ENCODE measurements around the gene CENPN.

DNA sequence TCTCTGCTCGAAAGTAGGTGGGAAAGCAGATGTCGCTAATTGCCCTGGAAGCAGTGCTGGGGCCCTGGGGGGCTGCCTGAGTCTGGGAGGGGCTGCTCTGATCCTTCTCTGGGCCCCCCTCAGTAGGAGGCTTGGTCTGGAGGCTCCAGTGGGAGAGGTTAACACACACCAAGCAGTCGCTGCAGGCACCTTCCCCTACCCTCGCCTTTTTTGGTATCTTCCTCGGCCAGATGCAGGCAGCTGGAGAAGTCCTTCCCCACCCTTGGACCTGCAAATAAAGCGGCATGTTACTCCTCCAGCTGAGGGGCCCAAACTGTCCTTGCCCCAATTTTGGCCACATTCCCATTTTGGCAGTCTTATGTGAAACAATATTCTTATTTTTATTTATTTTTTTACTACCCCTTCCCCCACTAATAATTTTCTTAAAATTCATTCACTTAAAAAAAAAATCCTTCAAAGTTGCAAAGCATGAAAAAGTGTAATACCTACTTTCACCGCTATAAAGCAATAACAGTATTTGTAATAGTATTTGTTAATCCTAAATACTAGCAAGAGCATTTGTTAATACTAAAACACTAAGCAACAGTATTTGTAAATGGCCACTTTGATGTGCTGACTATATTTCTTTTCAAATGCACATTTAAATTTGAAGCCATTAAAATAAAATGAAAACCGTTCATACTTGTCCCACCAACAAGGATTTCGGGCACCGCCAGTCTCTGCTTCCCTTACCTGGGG lies 55.0 kb downstream of the CENPN start:
- no peak for TF ChIP-seq POLR2A (IDR thresholded peaks at IDR 0.05; ENCODE audit: low read length)
- TF ChIP-seq, protein P1, sequence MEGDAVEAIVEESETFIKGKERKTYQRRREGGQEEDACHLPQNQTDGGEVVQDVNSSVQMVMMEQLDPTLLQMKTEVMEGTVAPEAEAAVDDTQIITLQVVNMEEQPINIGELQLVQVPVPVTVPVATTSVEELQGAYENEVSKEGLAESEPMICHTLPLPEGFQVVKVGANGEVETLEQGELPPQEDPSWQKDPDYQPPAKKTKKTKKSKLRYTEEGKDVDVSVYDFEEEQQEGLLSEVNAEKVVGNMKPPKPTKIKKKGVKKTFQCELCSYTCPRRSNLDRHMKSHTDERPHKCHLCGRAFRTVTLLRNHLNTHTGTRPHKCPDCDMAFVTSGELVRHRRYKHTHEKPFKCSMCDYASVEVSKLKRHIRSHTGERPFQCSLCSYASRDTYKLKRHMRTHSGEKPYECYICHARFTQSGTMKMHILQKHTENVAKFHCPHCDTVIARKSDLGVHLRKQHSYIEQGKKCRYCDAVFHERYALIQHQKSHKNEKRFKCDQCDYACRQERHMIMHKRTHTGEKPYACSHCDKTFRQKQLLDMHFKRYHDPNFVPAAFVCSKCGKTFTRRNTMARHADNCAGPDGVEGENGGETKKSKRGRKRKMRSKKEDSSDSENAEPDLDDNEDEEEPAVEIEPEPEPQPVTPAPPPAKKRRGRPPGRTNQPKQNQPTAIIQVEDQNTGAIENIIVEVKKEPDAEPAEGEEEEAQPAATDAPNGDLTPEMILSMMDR (IDR thresholded peaks at IDR 0.05) = no peak

Data from A549 (cell line).